ENCODE data around the gene PKDCC. TPM values are rescaled to one million over a fixed set of nuclear protein-coding genes. Genes with fewer than 3 reads are reported as not detected.

Gene PKDCC
- total RNA-seq, 1 donor from 2014 or later: 123 TPM

DNA sequence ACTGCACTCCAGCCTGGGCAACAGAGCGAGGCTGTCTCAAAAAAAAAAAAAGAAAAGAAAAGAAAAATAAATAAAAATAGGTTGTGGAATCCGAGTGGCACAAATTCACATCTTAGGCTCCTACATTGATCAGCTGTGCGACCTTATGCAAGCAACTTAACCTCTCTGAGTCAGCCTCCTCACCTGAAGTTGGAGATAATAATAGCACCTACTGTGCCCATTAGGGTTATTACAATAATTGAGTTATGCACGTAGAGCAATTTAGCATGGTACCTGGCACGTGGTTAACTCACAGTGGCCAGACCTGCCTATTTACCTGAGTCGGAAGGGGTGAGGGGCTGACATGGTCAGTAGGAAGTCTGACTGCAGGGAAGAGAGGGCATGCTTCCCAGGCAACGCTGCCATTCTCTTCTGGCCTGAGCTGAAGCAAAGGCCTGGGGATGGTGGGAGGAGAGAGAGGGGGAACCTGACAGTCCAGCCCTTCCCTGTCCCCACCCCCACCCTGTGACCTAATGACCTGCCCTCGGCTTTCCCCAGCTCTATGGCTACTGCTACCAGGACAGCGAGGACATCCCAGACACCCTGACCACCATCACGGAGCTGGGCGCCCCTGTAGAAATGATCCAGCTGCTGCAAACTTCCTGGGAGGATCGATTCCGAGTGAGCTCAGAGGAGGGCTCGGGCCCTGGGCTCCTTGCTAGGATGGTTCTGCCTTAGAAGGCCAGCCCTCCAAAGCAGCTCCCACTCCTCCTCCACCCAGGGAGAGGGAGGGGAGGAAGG lies 5.1 kb downstream of the PKDCC start:
- Mint-ChIP-seq H3K27me3 (ENCODE audit: low read depth) (no peaks in the 10 kb centered on the region), H3K4me1 (peaks cover 63% of the 10 kb centered on the region), H3K36me3 (peaks cover 9% of the 10 kb centered on the region), H3K9me3 (no peaks in the 10 kb centered on the region), H3K4me3 (peak overlapping the region; percentile 30), H3K27ac (peak overlapping the region; percentile 75)
- TF ChIP-seq, protein P1, sequence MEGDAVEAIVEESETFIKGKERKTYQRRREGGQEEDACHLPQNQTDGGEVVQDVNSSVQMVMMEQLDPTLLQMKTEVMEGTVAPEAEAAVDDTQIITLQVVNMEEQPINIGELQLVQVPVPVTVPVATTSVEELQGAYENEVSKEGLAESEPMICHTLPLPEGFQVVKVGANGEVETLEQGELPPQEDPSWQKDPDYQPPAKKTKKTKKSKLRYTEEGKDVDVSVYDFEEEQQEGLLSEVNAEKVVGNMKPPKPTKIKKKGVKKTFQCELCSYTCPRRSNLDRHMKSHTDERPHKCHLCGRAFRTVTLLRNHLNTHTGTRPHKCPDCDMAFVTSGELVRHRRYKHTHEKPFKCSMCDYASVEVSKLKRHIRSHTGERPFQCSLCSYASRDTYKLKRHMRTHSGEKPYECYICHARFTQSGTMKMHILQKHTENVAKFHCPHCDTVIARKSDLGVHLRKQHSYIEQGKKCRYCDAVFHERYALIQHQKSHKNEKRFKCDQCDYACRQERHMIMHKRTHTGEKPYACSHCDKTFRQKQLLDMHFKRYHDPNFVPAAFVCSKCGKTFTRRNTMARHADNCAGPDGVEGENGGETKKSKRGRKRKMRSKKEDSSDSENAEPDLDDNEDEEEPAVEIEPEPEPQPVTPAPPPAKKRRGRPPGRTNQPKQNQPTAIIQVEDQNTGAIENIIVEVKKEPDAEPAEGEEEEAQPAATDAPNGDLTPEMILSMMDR (IDR thresholded peaks at IDR 0.05; ENCODE audit: unreplicated experiment): no peak
- no peak for DNase-seq (ENCODE audit: low spot score in 2 of 2, unreplicated experiment in 2 of 2)

DNA sequence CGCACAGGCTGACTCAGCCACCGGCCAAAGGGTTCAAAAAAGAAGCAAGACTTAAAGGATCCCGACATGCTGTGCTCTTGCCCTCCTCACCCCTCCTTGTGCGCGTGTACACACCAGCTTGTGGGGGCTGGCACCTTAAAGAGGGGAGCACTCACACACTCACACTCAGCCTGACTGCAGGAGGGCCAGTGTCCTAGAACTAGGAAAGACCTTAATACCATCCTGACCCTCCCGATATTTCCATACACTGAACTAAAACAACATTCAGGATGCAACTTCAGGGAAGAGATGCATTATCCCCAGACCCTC lies 5.6 kb downstream of the PKDCC start:
- TF ChIP-seq, protein P1 (IDR thresholded peaks at IDR 0.05; ENCODE audit: unreplicated experiment): no peak
- H3K27ac Mint-ChIP-seq: peak overlapping the region; percentile 63
- no peak for DNase-seq (ENCODE audit: low spot score in 2 of 2, unreplicated experiment in 2 of 2)
- peaks cover 9% of the 10 kb centered on the region for H3K36me3 Mint-ChIP-seq
- H3K27me3 Mint-ChIP-seq (ENCODE audit: low read depth): no peaks in the 10 kb centered on the region
- H3K4me1 Mint-ChIP-seq: peaks cover 63% of the 10 kb centered on the region
- H3K4me3 Mint-ChIP-seq: peak overlapping the region; percentile 30
- no peaks in the 10 kb centered on the region for H3K9me3 Mint-ChIP-seq

DNA sequence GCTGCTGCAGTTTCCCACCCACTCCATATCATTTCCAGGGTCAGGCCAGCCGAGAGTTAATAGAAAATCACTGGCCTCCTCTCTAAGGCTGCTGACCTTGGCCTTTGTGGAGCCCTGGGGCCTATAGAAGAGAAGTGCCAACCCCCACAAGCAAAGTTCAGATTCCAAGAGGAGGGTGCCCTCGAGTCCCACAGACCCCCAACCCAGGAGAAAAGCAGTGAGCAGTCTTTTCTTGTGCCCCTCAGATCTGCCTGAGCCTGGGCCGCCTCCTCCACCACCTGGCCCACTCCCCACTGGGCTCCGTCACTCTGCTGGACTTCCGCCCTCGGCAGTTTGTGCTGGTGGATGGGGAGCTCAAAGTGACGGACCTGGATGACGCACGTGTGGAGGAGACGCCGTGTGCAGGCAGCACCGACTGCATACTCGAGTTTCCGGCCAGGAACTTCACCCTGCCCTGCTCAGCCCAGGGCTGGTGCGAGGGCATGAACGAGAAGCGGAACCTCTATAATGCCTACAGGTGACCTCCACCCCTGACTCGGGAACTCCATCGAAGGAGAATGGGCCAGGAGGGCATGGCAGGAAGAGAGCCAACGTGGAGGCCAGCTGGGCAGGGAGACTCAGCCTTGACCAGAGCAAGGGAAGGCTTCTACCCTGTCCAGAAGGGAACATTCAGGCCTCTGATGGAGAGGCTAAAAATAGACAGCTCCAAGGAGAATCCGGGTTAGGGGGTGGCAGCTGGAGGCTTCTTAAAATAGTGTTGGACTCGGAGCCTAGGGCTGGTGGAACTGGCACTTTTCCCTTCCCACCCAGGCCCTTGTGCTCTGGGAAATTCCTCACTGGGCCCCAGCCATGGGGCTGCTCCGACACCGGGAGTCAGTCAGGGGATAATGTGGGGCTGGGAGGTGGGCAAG lies 6.2 kb downstream of the PKDCC start:
- DNase-seq (ENCODE audit: low spot score in 2 of 2, unreplicated experiment in 2 of 2): no peak
- peak overlapping the region; percentile 63 for H3K27ac Mint-ChIP-seq
- TF ChIP-seq, protein P1 (IDR thresholded peaks at IDR 0.05; ENCODE audit: unreplicated experiment): no peak
- no peaks in the 10 kb centered on the region for H3K9me3 Mint-ChIP-seq
- H3K27me3 Mint-ChIP-seq (ENCODE audit: low read depth): no peaks in the 10 kb centered on the region
- peaks cover 57% of the 10 kb centered on the region for H3K4me1 Mint-ChIP-seq
- no peak overlapping the region for H3K4me3 Mint-ChIP-seq
- H3K36me3 Mint-ChIP-seq: peaks cover 10% of the 10 kb centered on the region

DNA sequence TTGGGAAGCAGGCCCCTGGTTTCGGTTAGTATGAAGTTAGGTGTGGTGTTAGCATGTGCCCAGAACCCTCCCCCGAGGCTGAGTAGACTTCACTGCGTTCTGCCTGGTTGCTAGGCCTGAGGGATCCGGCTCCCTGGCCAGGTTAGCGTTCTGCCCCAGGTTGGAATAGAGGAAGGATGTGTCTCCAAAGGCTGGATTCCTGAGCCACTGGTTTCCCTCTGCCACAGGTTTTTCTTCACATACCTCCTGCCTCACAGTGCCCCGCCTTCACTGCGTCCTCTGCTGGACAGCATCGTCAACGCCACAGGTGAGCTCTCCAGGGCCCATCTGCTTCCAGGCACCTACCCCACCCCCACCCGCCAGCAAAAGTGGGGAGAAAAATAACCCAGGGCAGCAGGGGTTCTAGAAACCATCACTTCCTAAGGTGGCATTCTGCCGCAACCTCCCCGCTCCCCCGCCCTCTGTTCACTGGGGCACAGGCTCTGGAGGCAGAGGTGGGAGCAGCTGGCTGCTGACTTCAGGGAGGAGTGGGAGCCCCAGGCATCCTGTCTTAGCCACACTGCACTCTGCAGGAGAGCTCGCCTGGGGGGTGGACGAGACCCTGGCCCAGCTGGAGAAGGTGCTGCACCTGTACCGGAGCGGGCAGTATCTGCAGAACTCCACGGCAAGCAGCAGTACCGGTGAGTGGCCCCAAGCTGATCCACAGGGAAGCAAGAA lies 7.1 kb downstream of the PKDCC start:
- peaks cover 52% of the 10 kb centered on the region for H3K4me1 Mint-ChIP-seq
- no peaks in the 10 kb centered on the region for H3K9me3 Mint-ChIP-seq
- no peaks in the 10 kb centered on the region for H3K27me3 Mint-ChIP-seq (ENCODE audit: low read depth)
- H3K4me3 Mint-ChIP-seq: no peak overlapping the region
- peak overlapping the region; percentile 34 for H3K27ac Mint-ChIP-seq
- TF ChIP-seq, protein P1 (IDR thresholded peaks at IDR 0.05; ENCODE audit: unreplicated experiment): no peak
- peaks cover 15% of the 10 kb centered on the region for H3K36me3 Mint-ChIP-seq
- DNase-seq (ENCODE audit: low spot score in 2 of 2, unreplicated experiment in 2 of 2): no peak

DNA sequence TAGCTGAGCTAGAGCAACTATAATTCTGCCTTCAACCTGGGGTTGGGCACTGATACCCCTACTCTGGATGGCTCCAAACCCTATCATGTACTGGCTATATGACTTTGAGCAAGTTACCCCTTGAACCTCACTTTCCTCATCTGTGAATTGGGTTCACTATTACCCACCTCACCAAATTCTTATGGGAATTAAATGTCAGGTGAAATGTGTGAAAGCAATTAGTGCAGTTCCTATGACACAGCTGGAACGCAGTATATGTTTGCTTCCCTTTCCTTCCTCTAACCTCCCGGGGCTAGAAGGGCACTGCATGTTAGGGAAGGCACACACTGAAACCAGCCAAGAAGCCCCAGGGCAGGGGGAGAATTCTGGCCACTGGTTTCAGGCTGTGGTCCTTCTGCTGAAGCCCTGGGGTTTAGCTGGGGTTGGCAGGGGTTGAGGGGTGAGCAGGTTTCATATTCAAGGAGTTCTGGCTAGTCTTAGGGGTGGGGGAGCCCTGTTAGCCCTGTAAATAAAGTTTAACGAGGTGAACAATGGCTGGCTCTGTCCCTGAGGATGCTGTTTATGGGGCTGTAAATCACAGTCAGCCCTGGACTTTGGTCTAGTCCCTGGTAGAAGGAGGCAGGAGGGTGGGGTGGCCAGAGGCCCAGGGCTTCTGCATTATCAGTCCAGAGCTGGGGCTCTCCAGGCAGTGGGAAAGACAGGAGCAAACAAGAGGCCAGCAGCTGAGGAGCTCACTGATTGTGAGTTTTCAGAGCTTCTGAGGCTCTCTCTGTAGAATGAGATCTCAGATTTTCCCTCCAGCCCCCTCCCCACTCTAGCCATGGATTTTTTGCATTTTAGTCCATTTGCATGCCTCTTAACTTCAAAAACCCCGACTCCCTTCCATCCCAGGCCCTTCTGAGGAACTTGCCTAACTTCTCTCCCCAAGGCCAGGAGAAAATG lies 8.0 kb downstream of the PKDCC start:
- TF ChIP-seq, protein P1 (IDR thresholded peaks at IDR 0.05; ENCODE audit: unreplicated experiment): no peak
- Mint-ChIP-seq H3K27me3 (ENCODE audit: low read depth) (no peaks in the 10 kb centered on the region), H3K27ac (peak overlapping the region; percentile 76), H3K36me3 (peaks cover 15% of the 10 kb centered on the region), H3K4me3 (no peak overlapping the region), H3K9me3 (no peaks in the 10 kb centered on the region), H3K4me1 (peaks cover 48% of the 10 kb centered on the region)
- no peak for DNase-seq (ENCODE audit: low spot score in 2 of 2, unreplicated experiment in 2 of 2)

Data from mesothelial cell of epicardium (in vitro differentiated cells).